Measurements from ENCODE around the gene CPN1. TPM values are rescaled to one million over a fixed set of nuclear protein-coding genes. Genes with fewer than 3 reads are reported as not detected.
A peak's percentile ranks its signal among the peaks of the same experiment; 100 is the strongest.

The CPN1 gene
- polyA plus RNA-seq, 1 donor (not counting 4 experiments of a cell fraction or from before 2014, with no cell fraction given): not detected

GRCh38 chr10:100104300-100104699 is 22.6 kb upstream of the CPN1 start:
- no peaks in the 10 kb centered on the region for H3K36me3 ChIP-seq (ENCODE audit: control insufficient read depth in 2 of 2, extremely low read depth in 1 of 2, insufficient read depth in 2 of 2, low read length in 2 of 2)
- H3K4me3 ChIP-seq (ENCODE audit: control insufficient read depth in 2 of 3, extremely low read depth in 1 of 3, insufficient read depth in 2 of 3, low read depth in 1 of 3, low read length in 3 of 3): no peak overlapping the region
- peaks cover 3% of the 10 kb centered on the region for H3K9me3 ChIP-seq (ENCODE audit: control insufficient read depth, low read depth, low read length)
- no peaks in the 10 kb centered on the region for H3K79me2 ChIP-seq (ENCODE audit: control insufficient read depth, insufficient read depth, low read length)
- H3K9ac ChIP-seq (ENCODE audit: control insufficient read depth, extremely low read depth, insufficient read depth, low read length): no peak overlapping the region
- TF ChIP-seq EZH2 (IDR thresholded peaks at IDR 0.05; ENCODE audit: low read length): no peak
- TF ChIP-seq CTCF (optimal IDR thresholded peaks at IDR 0.05 in 1 of 3, IDR thresholded peaks at IDR 0.05 in 1 of 3, conservative IDR thresholded peaks at IDR 0.05 in 1 of 3; ENCODE audit: extremely low read depth in 1 of 3, insufficient read depth in 2 of 3, low read length in 3 of 3): no peak
- DNase-seq (ENCODE audit: low read depth, low spot score) (peak; percentile 15), FAIRE-seq (no peak)
- no peaks in the 10 kb centered on the region for H4K20me1 ChIP-seq (ENCODE audit: control insufficient read depth, extremely low read depth, insufficient read depth, low read length)
- H3K27me3 ChIP-seq (ENCODE audit: control insufficient read depth, extremely low read depth, insufficient read depth, low read length): no peaks in the 10 kb centered on the region
- H3K9me1 ChIP-seq (ENCODE audit: control insufficient read depth, extremely low read depth, insufficient read depth, low read length): no peaks in the 10 kb centered on the region
- H3K4me2 ChIP-seq (ENCODE audit: control insufficient read depth, extremely low read depth, insufficient read depth, low read depth, low read length): no peak overlapping the region
- no peaks in the 10 kb centered on the region for H3K4me1 ChIP-seq (ENCODE audit: control insufficient read depth, extremely low read depth, insufficient read depth, low read length)
- H2AFZ ChIP-seq (ENCODE audit: control insufficient read depth, low read length): no peak overlapping the region
- no peak overlapping the region for H3K27ac ChIP-seq (ENCODE audit: control insufficient read depth, insufficient read depth, low read length)
- dilution Hi-C loops (cut with MboI; ENCODE audit: extremely low pct_ligation_motif_present, low sequenced_read_pairs): no loop called here

- H3K9me1 ChIP-seq (ENCODE audit: control insufficient read depth, extremely low read depth, insufficient read depth, low read length): no peaks in the 10 kb centered on the region
- peaks cover 3% of the 10 kb centered on the region for H3K9me3 ChIP-seq (ENCODE audit: control insufficient read depth, low read depth, low read length)
- dilution Hi-C loops (cut with MboI; ENCODE audit: extremely low pct_ligation_motif_present, low sequenced_read_pairs): no loop called here
- FAIRE-seq: no peak
- H3K27ac ChIP-seq (ENCODE audit: control insufficient read depth, insufficient read depth, low read length): no peak overlapping the region
- H3K79me2 ChIP-seq (ENCODE audit: control insufficient read depth, insufficient read depth, low read length): no peaks in the 10 kb centered on the region
- TF ChIP-seq EZH2 (IDR thresholded peaks at IDR 0.05; ENCODE audit: low read length) (no peak), CTCF (optimal IDR thresholded peaks at IDR 0.05 in 1 of 3, IDR thresholded peaks at IDR 0.05 in 1 of 3, conservative IDR thresholded peaks at IDR 0.05 in 1 of 3; ENCODE audit: extremely low read depth in 1 of 3, insufficient read depth in 2 of 3, low read length in 3 of 3) (no peak)
- no peak overlapping the region for H3K4me2 ChIP-seq (ENCODE audit: control insufficient read depth, extremely low read depth, insufficient read depth, low read depth, low read length)
- H4K20me1 ChIP-seq (ENCODE audit: control insufficient read depth, extremely low read depth, insufficient read depth, low read length): no peaks in the 10 kb centered on the region
- no peak overlapping the region for H3K4me3 ChIP-seq (ENCODE audit: control insufficient read depth in 2 of 3, extremely low read depth in 1 of 3, insufficient read depth in 2 of 3, low read depth in 1 of 3, low read length in 3 of 3)
- H2AFZ ChIP-seq (ENCODE audit: control insufficient read depth, low read length): no peak overlapping the region
- H3K4me1 ChIP-seq (ENCODE audit: control insufficient read depth, extremely low read depth, insufficient read depth, low read length): no peaks in the 10 kb centered on the region
- DNase-seq (ENCODE audit: low read depth, low spot score): no peak
- no peak overlapping the region for H3K9ac ChIP-seq (ENCODE audit: control insufficient read depth, extremely low read depth, insufficient read depth, low read length)
- H3K27me3 ChIP-seq (ENCODE audit: control insufficient read depth, extremely low read depth, insufficient read depth, low read length): no peaks in the 10 kb centered on the region
- H3K36me3 ChIP-seq (ENCODE audit: control insufficient read depth in 2 of 2, extremely low read depth in 1 of 2, insufficient read depth in 2 of 2, low read length in 2 of 2): no peaks in the 10 kb centered on the region
These were observed 21.9 kb upstream of the CPN1 start for GRCh38 chr10:100103581-100103980.

All from keratinocyte (primary cell).